ENCODE measurements around the gene FUBP3. TPM values are rescaled to one million over a fixed set of nuclear protein-coding genes. Genes with fewer than 3 reads are reported as not detected.

The FUBP3 gene
- total RNA-seq, 1 donor from 2014 or later, result 14.5 TPM

GRCh38 chr9:130658893-130659698 is 79.7 kb downstream of the FUBP3 start:
- Histone ChIP-seq H3K4me3 (no peak overlapping the region), H3K27ac (no peak overlapping the region), H3K27me3 (peaks cover 39% of the 10 kb centered on the region), H3K36me3 (no peaks in the 10 kb centered on the region), H3K9me3 (no peaks in the 10 kb centered on the region), H3K4me1 (peaks cover 3 to 34% of the 10 kb centered on the region in 2 donors)
- intact Hi-C loops (cut with DNase I), result no loop called here
- TF ChIP-seq CTCF (IDR thresholded peaks at IDR 0.05), result no peak
- DNase-seq (ENCODE audit: low spot score in 2 of 2), result no peak

DNA sequence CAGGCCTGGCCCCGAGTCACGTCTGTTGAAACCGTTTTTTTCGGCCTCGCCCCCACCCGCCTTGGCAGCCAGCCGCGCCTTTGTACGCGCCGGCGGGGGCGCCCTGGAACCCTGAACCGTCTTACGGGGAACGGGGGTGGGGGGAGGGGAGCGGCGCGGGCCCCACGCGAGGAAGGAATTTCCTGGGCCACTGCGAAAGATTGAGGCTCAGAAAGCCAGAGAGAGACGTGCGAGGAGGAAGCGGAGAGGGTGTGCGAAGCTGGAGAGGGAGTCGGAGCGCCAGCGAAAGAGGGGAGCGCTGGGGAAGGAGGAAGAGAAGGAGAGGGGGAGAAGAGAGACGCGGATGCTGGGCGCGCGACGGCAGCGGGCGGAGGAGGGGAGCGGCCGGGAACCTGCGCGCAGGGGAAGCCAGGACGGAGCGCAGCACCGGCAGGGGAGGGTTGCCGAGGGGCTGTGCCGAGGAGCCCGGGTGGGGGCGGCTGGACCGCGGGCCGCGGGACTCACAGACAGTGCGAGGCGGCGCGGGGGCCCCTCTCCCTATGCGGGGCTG is 80.4 kb downstream of the FUBP3 start:
- no peaks in the 10 kb centered on the region for H3K36me3 ChIP-seq
- H3K4me1 ChIP-seq, result peaks cover 3 to 38% of the 10 kb centered on the region in 2 donors
- peaks cover 39% of the 10 kb centered on the region for H3K27me3 ChIP-seq
- intact Hi-C loops (cut with DNase I), result no loop called here
- no peaks in the 10 kb centered on the region for H3K9me3 ChIP-seq
- DNase-seq (ENCODE audit: low spot score in 2 of 2), result no peak
- no peak overlapping the region for H3K27ac ChIP-seq
- peak overlapping the region; percentile 46 to 55 for H3K4me3 ChIP-seq
- TF ChIP-seq CTCF (IDR thresholded peaks at IDR 0.05), result no peak

- Histone ChIP-seq H3K36me3 (no peaks in the 10 kb centered on the region), H3K27me3 (peaks cover 39% of the 10 kb centered on the region), H3K9me3 (no peaks in the 10 kb centered on the region), H3K27ac (no peak overlapping the region), H3K4me1 (peaks cover 3 to 43% of the 10 kb centered on the region in 2 donors), H3K4me3 (peak overlapping the region; percentile 46 to 55)
- DNase-seq (ENCODE audit: low spot score in 2 of 2), result no peak
- intact Hi-C loops (cut with DNase I), result no loop called here
- TF ChIP-seq CTCF (IDR thresholded peaks at IDR 0.05), result no peak
These were observed 80.9 kb downstream of the FUBP3 start for GRCh38 chr9:130660326-130660682.

- Histone ChIP-seq H3K36me3 (no peaks in the 10 kb centered on the region), H3K4me3 (peak overlapping the region; percentile 46 to 55), H3K27me3 (peaks cover 45% of the 10 kb centered on the region), H3K27ac (no peak overlapping the region), H3K4me1 (peaks cover 3 to 47% of the 10 kb centered on the region in 2 donors), H3K9me3 (no peaks in the 10 kb centered on the region)
- no peak for TF ChIP-seq CTCF (IDR thresholded peaks at IDR 0.05)
- intact Hi-C loops (cut with DNase I), result no loop called here
- DNase-seq (ENCODE audit: low spot score in 2 of 2), result no peak
These were observed 81.5 kb downstream of the FUBP3 start for GRCh38 chr9:130660683-130661450.

GRCh38 chr9:130661451-130662098 is 82.2 kb downstream of the FUBP3 start:
- no peak for TF ChIP-seq CTCF (IDR thresholded peaks at IDR 0.05)
- intact Hi-C loops (cut with DNase I), result no loop called here
- Histone ChIP-seq H3K27ac (no peak overlapping the region), H3K4me1 (peaks cover 3 to 50% of the 10 kb centered on the region in 2 donors), H3K4me3 (peak overlapping the region; percentile 46 to 55), H3K27me3 (peaks cover 50% of the 10 kb centered on the region), H3K9me3 (no peaks in the 10 kb centered on the region), H3K36me3 (no peaks in the 10 kb centered on the region)
- DNase-seq (ENCODE audit: low spot score in 2 of 2), result no peak

Data from ascending aorta (tissue), 2 donors.